ENCODE results near the gene XIAP.

DNA sequence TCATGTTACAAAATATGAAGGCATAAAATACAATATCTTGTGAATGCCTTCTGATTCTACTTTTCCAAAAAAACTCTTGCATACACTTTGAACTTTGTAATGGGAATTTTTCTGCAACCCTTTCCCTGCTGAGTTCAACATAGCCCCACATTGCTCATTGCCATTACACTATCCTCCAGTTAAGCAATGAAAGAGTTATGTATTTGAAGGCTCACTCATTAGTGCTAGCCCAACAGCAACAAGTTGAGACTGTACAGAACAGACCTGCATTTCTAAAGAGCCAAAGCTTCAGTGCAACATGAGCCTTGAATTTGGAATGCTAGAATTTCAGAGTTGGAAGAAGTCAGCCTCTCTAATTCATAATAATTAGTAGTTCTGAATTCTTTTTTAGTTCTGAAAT lies 57.2 kb downstream of the XIAP start:
- TF ChIP-seq POLR2A (IDR thresholded peaks at IDR 0.05) (no peak), EP300 (IDR thresholded peaks at IDR 0.05) (no peak), POLR2AphosphoS5 (IDR thresholded peaks at IDR 0.05) (no peak)
- TF ChIP-seq, protein P1, sequence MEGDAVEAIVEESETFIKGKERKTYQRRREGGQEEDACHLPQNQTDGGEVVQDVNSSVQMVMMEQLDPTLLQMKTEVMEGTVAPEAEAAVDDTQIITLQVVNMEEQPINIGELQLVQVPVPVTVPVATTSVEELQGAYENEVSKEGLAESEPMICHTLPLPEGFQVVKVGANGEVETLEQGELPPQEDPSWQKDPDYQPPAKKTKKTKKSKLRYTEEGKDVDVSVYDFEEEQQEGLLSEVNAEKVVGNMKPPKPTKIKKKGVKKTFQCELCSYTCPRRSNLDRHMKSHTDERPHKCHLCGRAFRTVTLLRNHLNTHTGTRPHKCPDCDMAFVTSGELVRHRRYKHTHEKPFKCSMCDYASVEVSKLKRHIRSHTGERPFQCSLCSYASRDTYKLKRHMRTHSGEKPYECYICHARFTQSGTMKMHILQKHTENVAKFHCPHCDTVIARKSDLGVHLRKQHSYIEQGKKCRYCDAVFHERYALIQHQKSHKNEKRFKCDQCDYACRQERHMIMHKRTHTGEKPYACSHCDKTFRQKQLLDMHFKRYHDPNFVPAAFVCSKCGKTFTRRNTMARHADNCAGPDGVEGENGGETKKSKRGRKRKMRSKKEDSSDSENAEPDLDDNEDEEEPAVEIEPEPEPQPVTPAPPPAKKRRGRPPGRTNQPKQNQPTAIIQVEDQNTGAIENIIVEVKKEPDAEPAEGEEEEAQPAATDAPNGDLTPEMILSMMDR (IDR thresholded peaks at IDR 0.05), result no peak

All from upper lobe of left lung (tissue), 4 donors.